ENCODE measurements around the gene G3BP2.

The G3BP2 gene

DNA sequence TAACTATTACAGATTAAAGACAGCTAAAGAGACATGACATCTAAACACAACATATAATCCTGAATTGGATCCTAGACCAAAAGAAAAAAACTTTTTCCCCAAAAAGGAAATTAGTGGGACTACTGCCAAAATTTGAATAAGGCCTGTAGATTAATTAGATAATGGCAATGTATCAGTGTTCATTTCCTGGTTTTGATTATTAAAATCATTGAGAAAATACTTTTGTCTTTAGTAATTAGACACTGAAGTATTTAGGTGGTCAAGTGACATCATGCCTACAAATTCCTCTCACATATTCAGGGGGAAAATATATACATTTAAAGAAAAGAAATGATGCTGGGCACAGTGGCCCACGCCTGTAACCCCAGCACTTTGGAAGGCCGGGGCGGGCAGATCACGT lies 40.8 kb upstream of the G3BP2 start:
- no peak for DNase-seq (ENCODE audit: low spot score)
- in situ Hi-C loops (cut with MboI; ENCODE audit: low sequenced_read_pairs, unreplicated experiment): no loop called here
- TF ChIP-seq, protein P1, sequence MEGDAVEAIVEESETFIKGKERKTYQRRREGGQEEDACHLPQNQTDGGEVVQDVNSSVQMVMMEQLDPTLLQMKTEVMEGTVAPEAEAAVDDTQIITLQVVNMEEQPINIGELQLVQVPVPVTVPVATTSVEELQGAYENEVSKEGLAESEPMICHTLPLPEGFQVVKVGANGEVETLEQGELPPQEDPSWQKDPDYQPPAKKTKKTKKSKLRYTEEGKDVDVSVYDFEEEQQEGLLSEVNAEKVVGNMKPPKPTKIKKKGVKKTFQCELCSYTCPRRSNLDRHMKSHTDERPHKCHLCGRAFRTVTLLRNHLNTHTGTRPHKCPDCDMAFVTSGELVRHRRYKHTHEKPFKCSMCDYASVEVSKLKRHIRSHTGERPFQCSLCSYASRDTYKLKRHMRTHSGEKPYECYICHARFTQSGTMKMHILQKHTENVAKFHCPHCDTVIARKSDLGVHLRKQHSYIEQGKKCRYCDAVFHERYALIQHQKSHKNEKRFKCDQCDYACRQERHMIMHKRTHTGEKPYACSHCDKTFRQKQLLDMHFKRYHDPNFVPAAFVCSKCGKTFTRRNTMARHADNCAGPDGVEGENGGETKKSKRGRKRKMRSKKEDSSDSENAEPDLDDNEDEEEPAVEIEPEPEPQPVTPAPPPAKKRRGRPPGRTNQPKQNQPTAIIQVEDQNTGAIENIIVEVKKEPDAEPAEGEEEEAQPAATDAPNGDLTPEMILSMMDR (IDR thresholded peaks at IDR 0.05; ENCODE audit: borderline replicate concordance, control extremely low read depth, extremely low read depth, insufficient read depth, missing control alignments): no peak

DNA sequence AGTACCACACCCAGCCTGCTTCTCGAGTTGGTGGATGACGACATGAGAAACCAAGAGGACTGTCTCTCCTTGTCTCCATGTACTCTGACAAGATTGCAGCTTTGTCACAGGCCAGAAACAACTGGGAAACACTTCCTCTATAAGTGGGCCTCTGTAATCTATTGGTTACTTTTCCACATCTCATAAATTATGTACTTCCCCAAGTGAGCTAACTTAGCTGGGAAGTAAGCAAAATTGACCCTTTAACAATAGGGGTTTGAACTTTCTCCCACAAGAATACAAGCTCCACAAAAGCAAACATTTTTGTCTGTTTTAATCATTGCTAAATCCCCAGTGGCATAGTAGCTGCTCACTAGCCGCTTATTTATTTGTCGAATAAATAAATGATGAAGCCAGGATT lies 37.0 kb upstream of the G3BP2 start:
- in situ Hi-C loops (cut with MboI; ENCODE audit: low sequenced_read_pairs, unreplicated experiment): no loop called here
- DNase-seq (ENCODE audit: low spot score): no peak
- TF ChIP-seq, protein P1 (IDR thresholded peaks at IDR 0.05; ENCODE audit: borderline replicate concordance, control extremely low read depth, extremely low read depth, insufficient read depth, missing control alignments): no peak

DNA sequence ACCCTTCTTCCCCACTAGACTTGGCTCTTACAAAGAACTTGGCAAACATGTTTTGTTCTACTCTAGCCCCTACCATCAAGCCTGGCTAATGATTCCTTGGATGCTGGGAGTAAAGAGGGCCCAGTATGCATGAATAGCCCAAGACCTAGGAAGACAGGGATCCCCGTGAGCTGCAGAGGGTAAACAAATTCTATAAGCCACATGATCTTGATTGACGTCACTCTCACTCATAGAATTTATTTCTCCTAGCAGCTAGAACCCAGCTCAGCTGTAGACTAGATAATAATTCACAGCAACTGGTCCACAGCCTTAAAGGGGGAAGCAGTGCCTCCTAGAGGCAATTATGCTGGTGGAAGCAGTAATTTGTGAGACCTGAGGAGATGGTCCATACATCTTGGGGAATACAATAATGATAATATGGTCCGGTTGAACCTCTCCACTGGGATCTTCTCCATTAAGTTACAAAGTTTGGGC lies 35.0 kb upstream of the G3BP2 start:
- in situ Hi-C loops (cut with MboI; ENCODE audit: low sequenced_read_pairs, unreplicated experiment): no loop called here
- TF ChIP-seq, protein P1 (IDR thresholded peaks at IDR 0.05; ENCODE audit: borderline replicate concordance, control extremely low read depth, extremely low read depth, insufficient read depth, missing control alignments): peak; percentile 40
- DNase-seq (ENCODE audit: low spot score): peak; percentile 34

DNA sequence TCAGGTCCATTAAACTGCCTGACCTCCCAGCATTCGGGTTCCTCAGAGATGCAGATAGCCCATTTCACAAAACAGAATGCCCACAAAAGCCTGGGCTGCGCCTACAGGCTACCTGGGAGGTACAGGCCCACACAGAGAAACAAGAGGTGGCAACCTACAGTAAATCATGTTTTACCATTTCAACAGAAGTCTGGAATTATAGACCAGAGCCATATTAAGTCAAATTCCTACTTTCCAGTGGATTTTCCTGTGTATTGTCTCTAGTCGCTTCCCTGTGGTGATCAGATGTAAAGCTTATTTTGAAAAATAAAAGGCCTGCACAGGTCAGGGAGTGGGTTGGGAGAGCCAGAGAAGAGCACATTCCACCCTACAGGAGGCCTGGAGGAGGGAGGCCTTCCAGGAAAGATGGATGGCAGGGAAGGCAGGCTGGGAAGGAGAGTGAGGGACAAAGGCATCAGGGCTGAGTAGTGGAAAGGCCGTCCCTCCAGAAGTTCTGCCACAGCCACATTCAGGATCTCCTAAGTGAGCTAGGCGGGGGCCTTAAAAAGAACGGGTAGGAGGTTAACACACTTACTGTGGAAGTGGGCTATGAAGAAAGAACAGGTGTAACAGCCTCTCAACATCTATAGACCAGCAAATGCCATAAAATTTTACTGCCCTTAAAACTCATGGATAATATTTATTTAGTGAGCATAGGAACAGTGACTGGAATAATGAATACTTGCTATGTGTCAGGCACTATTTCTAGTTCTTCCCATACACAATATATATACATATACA lies 32.2 kb upstream of the G3BP2 start:
- in situ Hi-C loops (cut with MboI; ENCODE audit: low sequenced_read_pairs, unreplicated experiment): no loop called here
- TF ChIP-seq, protein P1 (IDR thresholded peaks at IDR 0.05; ENCODE audit: borderline replicate concordance, control extremely low read depth, extremely low read depth, insufficient read depth, missing control alignments): no peak
- no peak for DNase-seq (ENCODE audit: low spot score)

DNA sequence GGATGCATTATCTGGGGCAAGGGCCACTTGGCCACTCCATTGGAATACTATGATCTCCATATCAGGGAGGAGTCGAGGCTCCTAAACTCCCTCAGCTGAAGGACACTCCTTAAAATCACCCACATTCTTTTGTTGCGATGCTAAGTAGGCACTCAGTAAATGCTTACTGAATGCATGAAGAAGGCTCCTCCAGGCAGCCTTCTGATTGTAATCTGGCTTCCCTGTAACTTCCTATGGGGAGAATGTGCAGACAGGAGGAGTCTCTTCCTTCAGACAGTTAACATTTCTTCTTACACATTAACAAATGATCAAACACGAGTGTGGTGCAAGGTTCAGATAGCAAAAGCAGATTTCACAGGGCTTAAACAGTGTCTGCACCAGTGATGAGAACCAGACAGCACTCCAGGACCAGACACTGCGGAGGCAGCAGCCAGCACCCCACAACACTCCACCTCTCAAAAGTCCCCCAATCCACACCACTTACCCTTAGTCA lies 29.8 kb upstream of the G3BP2 start:
- in situ Hi-C loops (cut with MboI; ENCODE audit: low sequenced_read_pairs, unreplicated experiment): no loop called here
- TF ChIP-seq, protein P1 (IDR thresholded peaks at IDR 0.05; ENCODE audit: borderline replicate concordance, control extremely low read depth, extremely low read depth, insufficient read depth, missing control alignments): no peak
- no peak for DNase-seq (ENCODE audit: low spot score)

DNA sequence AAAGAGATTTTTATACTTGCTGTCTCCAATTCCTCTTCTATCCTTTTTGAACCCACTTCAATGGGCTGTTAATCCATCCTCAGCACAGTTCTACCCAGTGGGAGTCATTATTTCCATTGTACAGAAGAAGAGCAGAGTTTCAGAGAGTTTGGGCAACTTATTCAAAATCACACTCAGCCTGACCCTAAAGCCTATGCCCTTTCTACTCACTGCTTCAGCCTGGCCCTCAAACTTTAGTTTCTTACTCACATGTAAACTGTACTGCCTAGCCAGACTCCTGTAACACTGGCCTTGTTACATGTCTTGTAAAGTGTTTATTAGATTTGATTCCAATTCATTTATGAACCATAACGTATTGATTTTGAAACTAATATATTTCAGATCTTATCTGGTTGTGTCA lies 26.1 kb upstream of the G3BP2 start:
- in situ Hi-C loops (cut with MboI; ENCODE audit: low sequenced_read_pairs, unreplicated experiment): no loop called here
- no peak for DNase-seq (ENCODE audit: low spot score)
- TF ChIP-seq, protein P1 (IDR thresholded peaks at IDR 0.05; ENCODE audit: borderline replicate concordance, control extremely low read depth, extremely low read depth, insufficient read depth, missing control alignments): no peak

Measured in GM13976 (cell line).